SU-DHL-6 (cell line): ENCODE results near the gene SPRY4.

ENCODE experiments used
- CTCF ChIP-seq: fragments of 200-600 bp; sonication (generic); IDR thresholded peaks from one replicate; pipeline ENCODE4 v1.5.1; 2017; ENCODE audit warnings: antibody characterized with exemption, mild to moderate bottlenecking, low read length, moderate library complexity; ENCODE audit not compliant: insufficient read depth, poor library complexity, severe bottlenecking
- EZH2phosphoT487 ChIP-seq: fragments of 200-600 bp; sonication (generic), shearing (Covaris generic); conservative IDR thresholded peaks from 2 replicates; pipeline ENCODE4 v1.6.1; 2018; ENCODE audit warnings: mild to moderate bottlenecking, antibody characterized with exemption, low read length, moderate library complexity, mixed read lengths

DNA sequence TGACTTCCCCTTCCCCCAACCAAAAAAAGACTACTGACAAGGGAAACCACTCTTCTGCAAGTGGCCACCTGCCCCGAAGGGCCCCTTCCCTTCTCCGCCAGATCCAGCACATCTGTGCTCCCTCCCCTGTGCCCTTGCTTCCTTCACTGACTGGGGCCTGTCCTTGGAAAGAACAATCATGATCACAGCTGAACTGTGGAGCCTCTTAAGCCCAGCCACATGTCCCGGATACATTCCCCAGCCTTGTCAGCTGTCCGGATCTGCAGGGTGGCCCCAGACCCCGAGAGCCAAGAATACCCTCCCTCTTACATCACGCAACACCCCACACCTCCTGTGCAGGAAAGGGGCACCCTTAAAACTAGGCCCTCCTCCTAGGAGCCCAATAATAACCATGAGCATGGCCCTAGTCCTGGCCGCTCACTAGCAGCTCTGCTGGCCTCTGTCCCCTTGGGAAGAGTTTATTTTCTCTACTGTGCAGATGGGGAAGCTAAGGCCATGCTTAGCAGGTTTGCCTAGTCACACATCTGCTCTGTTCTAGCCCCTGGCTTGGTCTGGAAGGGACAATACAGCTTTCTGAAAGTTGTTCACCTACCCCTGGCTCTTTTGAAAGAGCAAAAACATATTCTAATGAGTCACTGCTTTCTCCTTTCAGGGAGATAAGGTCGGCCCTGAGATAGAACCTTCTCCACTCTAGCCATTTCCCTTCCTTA lies 3.8 kb downstream of the SPRY4 start:
- TF ChIP-seq CTCF, result no peak
- no peak for TF ChIP-seq EZH2phosphoT487
